ENCODE data around the gene DNAI2. TPM values are rescaled to one million over a fixed set of nuclear protein-coding genes. Genes with fewer than 3 reads are reported as not detected.

The DNAI2 gene
- total and polyA plus RNA-seq, 2 donors from 2014 or later, result 0.22 TPM; not detected in 1

GRCh38 chr17:74274709-74275340 is 791 bp downstream of the DNAI2 start:
- Histone ChIP-seq H3K9ac (ENCODE audit: low read length in 3 of 3) (no peak overlapping the region), H3K4me1 (ENCODE audit: control insufficient read depth in 2 of 3, insufficient read depth in 2 of 3, low read depth in 1 of 3, low read length in 3 of 3) (peaks cover 0 to 4% (median 3%) of the 10 kb centered on the region in 3 donors), H3K9me3 (ENCODE audit: control insufficient read depth in 2 of 3, insufficient read depth in 1 of 3, low read length in 3 of 3) (no peaks in the 10 kb centered on the region), H3K4me3 (ENCODE audit: low read length in 3 of 3) (no peak overlapping the region), H3K27me3 (ENCODE audit: control insufficient read depth, insufficient read depth, low read length) (no peaks in the 10 kb centered on the region), H3K36me3 (ENCODE audit: control insufficient read depth in 2 of 3, insufficient read depth in 3 of 3, low read length in 3 of 3) (no peaks in the 10 kb centered on the region), H3K27ac (ENCODE audit: low read depth in 2 of 2, low read length in 2 of 2) (no peak overlapping the region)
- intact Hi-C loops (cut with DNase I), result no loop called here
- FAIRE-seq, result no peak
- peak in 1 of 5 donors; percentile 25 for DNase-seq
- no peak for TF ChIP-seq CTCF (IDR thresholded peaks at IDR 0.05; ENCODE audit: borderline replicate concordance, extremely low read depth, insufficient read depth)

- TF ChIP-seq CTCF (IDR thresholded peaks at IDR 0.05; ENCODE audit: borderline replicate concordance, extremely low read depth, insufficient read depth), result no peak
- FAIRE-seq (no peak), DNase-seq (peak in 3 of 5 donors; percentile 49 to 84 (median 57))
- Histone ChIP-seq H3K36me3 (ENCODE audit: control insufficient read depth in 2 of 3, insufficient read depth in 3 of 3, low read length in 3 of 3) (no peaks in the 10 kb centered on the region), H3K27me3 (ENCODE audit: control insufficient read depth, insufficient read depth, low read length) (no peaks in the 10 kb centered on the region), H3K9ac (ENCODE audit: low read length in 3 of 3) (no peak overlapping the region), H3K27ac (ENCODE audit: low read depth in 2 of 2, low read length in 2 of 2) (no peak overlapping the region), H3K4me1 (ENCODE audit: control insufficient read depth in 2 of 3, insufficient read depth in 2 of 3, low read depth in 1 of 3, low read length in 3 of 3) (peaks cover 0 to 4% (median 3%) of the 10 kb centered on the region in 3 donors), H3K4me3 (ENCODE audit: low read length in 3 of 3) (no peak overlapping the region), H3K9me3 (ENCODE audit: control insufficient read depth in 2 of 3, insufficient read depth in 1 of 3, low read length in 3 of 3) (no peaks in the 10 kb centered on the region)
- intact Hi-C loops (cut with DNase I), result no loop called here
Measured at GRCh38 chr17:74276051-74276476, 2.0 kb downstream of the DNAI2 start.

- no peaks in the 10 kb centered on the region for H3K9me3 ChIP-seq (ENCODE audit: control insufficient read depth in 2 of 3, insufficient read depth in 1 of 3, low read length in 3 of 3)
- H3K9ac ChIP-seq (ENCODE audit: low read length in 3 of 3), result no peak overlapping the region
- peaks cover 0 to 4% (median 3%) of the 10 kb centered on the region in 3 donors for H3K4me1 ChIP-seq (ENCODE audit: control insufficient read depth in 2 of 3, insufficient read depth in 2 of 3, low read depth in 1 of 3, low read length in 3 of 3)
- no peak for TF ChIP-seq CTCF (IDR thresholded peaks at IDR 0.05; ENCODE audit: borderline replicate concordance, extremely low read depth, insufficient read depth)
- no peak overlapping the region for H3K4me3 ChIP-seq (ENCODE audit: low read length in 3 of 3)
- H3K27ac ChIP-seq (ENCODE audit: low read depth in 2 of 2, low read length in 2 of 2), result no peak overlapping the region
- no peaks in the 10 kb centered on the region for H3K27me3 ChIP-seq (ENCODE audit: control insufficient read depth, insufficient read depth, low read length)
- DNase-seq (peak in 1 of 5 donors; percentile 67), FAIRE-seq (no peak)
- H3K36me3 ChIP-seq (ENCODE audit: control insufficient read depth in 2 of 3, insufficient read depth in 3 of 3, low read length in 3 of 3), result no peaks in the 10 kb centered on the region
- intact Hi-C loops (cut with DNase I), result no loop called here
Measured at GRCh38 chr17:74276541-74277009, 2.5 kb downstream of the DNAI2 start.

Measured in kidney (tissue), 14 donors.